GM23248 (cell line): ENCODE results near the gene ANTXRL.

ENCODE experiments used
- EZH2 ChIP-seq: fragments of 200-600 bp; sonication (generic); IDR thresholded peaks from 2 replicates; pipeline ENCODE4 v1.6.1; 2018; ENCODE audit warnings: antibody characterized with exemption, mild to moderate bottlenecking; ENCODE audit not compliant: insufficient read depth, poor library complexity, severe bottlenecking
- EZH2phosphoT487 ChIP-seq: fragments of 200-600 bp; sonication (generic); IDR thresholded peaks from 2 replicates; pipeline ENCODE4 v1.6.1; 2018; ENCODE audit warnings: antibody characterized with exemption, moderate library complexity, mild to moderate bottlenecking, low read depth; ENCODE audit not compliant: insufficient read depth

GRCh38 chr10:46239247-46239646 is 47.5 kb upstream of the ANTXRL start:
- no peak for TF ChIP-seq EZH2
- no peak for TF ChIP-seq EZH2phosphoT487
